Head of caudate nucleus (tissue), 42 donors: Measurements from ENCODE around the gene COL27A1.

Experiments
- DNase-seq, 42 donors: peaks; one replicate each; pipeline versions ENCODE4 v3.0.0 to v3.0.0-alpha.2; 2020 to 2021; ENCODE audit warnings: mixed read lengths in 7 of 42
- intact Hi-C: fragments of 100-400 bp; cut with DNase I; formaldehyde crosslinking; loops from one replicate; pipeline ENCODE4 v1.15.0; 2022

Gene COL27A1

DNA sequence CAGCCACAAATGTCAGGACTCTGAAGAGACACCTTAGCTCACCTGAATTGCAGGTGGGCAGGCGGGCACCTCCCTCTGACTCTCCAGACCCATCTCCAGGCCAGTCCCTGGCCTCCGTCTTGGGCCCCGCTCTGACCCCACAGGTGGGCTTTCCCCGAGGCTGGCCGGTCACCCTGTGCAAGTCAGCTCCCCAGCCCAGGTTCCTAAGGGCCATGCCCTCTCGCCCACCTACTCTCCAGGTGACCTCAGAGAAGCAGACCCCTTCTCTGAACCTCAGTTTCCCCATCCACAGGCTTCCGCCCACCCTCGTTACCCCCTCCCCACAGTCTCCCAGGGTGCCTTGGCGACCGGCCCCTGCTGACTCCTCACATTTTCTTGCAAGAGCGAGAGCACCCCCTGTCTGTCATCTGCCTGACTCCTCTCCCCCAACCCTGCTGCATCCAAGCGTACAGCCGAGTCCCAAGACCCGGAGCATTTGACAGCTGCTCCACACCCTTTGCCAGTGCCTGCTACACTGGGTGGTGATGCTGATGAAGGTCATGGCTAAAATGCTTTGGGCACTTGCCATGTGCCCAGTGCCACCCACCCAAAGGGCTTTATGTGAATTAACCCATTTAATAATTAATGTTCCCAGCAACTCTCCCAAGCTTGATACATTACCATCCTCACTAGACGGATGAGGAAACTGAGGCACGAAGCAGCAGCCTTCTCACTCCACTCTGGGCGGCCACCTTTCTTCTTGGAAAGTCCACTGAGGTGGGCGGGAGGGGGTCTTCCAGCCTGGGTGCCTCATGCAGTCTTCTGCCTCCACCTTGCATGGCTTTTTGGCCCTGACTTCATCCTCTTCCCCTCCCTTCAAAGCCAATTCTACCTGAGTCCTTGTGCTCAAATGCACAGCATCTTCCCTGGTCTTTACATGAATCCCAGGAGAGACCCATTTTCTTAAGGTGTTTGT lies 116.5 kb downstream of the COL27A1 start:
- intact Hi-C loops: loop anchor here (2.0 kb wide), 1 partner anchor 115 kb away; no protein-coding TSS in a partner anchor
- peak in 38 of 42 donors; percentile 24 to 84 (median 55) for DNase-seq

DNA sequence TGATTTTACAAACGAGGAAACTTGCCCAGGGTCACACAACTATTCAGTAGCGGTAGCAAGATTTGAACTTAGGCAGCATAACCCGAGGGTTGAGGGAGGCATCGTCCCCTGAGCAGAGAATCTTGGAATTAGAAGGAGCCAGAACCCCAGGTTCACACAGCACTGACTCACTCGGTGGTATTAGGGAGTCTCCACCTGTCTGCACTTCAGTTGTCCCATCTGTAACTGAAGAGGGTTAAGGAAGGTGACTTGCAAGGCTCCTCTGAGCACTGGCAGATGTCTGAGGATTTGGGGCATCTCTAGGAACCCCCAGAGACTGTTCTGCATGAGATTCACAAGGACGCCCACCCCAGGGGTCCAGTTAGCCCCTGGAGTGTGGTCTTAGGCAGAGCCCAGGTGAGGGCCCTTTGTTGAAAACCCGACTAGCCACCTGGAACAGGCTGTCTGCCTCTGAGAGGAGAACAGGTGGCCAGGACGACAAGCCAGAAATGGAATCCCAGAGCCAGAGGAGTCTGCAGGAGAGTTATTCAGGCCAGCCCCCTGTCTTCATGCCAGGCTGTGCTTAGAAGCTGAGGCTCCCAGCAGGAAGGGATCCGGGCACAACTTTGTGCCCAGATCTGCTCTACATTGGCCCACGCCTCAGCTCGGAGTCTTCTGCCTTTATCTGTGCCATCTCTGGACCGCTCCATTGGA lies 117.5 kb downstream of the COL27A1 start:
- peak in 1 of 42 donors; percentile 3 for DNase-seq
- intact Hi-C loops: loop anchor here (2.0 kb wide), 1 partner anchor 116 kb away; no protein-coding TSS in a partner anchor

DNA sequence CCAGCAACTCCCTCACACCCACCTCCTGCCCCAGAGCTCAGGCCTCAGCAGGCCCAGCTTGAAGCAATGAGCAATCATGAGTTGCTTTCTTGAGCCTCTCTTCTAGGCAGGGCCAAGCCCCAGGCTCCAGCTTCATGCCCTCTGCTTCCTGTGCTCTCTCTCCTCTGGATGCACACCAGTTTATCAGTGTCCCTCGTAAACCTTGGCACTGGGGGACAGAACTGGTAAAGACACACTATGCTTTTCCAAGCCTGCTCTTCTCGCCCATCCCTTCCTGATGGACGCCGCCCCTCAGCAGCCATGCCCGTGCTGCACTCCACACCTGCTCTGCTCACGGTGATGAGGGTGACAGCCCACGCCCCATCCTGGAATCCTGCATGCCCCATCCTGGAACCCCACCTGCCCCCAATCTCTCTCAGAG lies 118.1 kb downstream of the COL27A1 start:
- DNase-seq: peak in 2 of 42 donors; percentile 2 to 3
- intact Hi-C loops: loop anchor here (2.0 kb wide), 1 partner anchor 117 kb away; no protein-coding TSS in a partner anchor

DNA sequence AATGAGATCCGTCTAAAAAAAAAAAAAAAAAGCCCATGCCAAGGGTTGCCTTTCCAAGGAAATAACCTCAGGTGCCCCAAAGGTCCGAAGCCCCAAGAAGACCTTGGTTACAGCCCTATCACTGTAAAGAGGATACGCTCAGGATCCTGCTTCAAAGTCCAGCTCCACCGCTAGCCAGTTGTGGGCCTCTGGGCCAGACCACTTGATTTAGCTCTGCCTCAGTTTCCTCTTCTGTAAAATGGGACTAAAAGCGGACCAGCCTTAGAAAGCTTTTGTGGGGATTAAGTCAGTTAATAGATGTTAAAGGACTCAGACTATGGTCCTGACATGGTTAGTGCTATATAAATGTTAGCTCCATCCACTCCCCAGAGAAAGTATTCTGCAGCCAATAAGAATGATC lies 118.9 kb downstream of the COL27A1 start:
- DNase-seq: no peak
- intact Hi-C loops: no loop called here

DNA sequence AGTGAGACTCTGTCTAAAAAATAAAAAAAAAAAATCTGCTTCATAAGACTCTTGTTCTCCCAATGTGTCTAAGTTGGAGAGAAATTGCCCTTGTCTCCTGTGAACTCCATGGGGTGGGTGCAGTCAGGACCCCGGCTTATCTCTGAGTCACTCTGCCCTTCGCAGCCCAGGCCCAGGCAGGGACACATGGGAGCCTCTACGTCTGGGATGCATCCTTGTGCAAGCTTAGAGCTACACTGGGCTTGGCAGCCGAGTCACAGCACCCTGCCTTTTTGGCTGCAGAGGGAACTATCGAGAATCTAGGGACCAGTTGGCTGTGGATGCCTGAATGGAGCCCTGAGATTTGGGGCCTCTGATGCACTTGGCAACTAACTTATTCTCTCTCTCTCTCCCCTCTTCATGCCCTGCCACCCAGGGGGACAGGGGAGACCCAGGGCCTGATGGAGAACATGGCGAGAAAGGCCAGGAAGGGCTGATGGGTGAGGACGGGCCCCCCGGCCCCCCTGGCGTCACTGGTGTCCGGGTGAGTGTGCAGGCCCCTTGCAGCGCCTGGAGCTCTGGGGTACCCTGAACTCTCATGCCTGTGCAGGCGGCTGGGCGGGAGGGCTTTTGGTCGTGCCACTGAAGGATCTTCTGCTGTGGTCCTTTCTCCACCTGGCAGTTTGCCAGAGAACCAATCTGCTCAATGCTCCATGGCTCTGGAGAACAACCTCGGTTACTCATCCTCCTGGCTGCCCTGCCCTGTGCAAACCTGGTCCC lies 120.1 kb downstream of the COL27A1 start:
- peak in 2 of 42 donors; percentile 3 to 5 for DNase-seq
- intact Hi-C loops: no loop called here

DNA sequence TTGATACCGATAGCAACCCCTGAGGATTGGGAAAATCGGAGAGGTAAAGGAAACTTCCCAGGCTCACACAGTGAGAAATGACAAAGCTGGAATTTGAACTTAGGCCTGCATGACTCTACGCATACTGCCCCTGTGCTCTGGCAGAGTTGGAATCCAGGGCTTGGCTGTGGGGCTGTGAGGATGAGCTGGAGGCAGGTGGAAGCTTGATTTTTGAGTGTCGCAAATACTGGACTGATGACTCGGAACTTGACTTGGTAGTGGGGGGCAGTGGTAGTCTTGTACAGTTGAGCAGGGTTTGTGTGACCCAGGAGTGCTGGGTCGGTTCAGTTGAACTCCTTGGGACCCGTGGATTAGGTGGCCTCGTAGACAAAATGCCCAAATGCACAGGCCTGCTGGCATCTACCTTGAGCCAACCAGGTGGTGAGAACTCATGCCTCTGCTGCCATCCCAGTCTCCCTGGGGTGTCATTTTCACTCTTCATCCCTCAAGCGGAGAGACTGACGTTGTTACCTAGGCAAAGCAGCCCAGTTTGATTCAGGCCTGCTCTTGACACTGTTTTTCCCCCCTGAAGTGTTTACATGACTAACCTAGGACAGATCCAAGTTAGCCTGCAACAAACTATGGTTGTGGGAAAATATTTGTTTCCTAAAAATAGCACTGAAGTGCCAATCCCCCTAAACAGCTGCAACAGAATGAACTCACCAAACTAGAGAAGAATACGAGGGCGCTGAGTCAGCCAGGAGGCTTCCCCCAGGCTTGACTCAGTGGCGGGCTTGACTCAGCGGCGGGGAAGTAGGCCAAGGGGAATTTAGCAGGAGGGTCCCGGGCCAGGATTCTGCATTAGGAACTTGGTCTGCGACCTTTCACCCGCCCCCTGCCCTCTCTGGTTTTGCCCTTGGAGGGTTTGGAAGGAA lies 121.8 kb downstream of the COL27A1 start:
- DNase-seq: peak in 2 of 42 donors; percentile 2

DNA sequence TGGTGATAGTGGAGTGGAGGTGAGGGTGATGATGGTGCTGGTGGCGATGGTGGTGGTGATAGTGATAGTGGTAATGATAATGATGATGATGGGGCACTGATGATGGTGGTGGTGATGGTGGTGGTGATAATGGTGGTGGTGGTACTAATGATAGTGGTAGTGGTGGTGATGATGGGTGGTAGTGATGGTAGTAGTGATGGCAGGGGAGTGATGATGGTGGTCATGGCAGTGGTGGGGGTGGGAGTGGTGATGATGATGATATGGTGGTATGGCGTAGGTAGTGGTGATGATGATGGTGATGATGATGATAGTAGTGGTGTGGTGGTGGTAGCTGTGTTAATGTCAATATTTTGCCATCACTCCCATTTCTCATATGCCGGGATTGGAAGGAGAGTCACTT lies 123.0 kb downstream of the COL27A1 start:
- no peak for DNase-seq
- intact Hi-C loops: no loop called here

More for the DNA sequence above, 121.8 kb downstream of the COL27A1 start:
- intact Hi-C loops: no loop called here

DNA sequence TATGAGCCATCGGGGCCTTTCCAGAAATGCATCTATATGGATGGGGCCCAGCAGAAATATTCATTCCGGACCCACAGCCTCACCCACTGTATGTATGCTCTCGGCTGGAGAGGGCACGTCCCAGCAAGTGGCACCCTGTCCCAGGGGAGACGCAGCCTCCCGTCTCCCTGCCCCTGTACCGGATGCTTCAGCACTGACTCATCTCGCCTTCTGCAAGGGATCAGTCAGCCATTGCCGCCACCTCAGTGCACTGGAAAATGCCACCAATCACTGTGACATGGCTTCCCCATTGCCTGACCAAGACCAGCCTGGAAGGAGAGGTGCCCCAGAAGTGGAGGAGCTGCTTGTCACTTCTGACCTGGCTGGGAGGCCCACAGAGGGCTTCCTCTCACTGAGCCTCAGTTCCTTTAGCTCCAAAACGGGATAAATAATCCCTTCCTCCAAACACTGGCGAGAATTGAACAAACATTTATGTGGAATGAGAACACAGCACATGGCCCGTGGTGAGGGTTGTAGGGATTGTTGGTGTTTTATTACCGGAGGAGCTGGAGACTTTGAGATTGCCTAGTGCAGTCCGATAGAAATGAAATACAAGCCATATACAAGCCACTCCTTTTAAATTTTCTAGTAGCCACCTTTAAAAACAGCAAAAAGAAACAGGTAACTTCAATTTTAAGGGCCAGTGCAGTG lies 123.7 kb downstream of the COL27A1 start:
- intact Hi-C loops: no loop called here
- peak in 2 of 42 donors; percentile 2 to 4 for DNase-seq

DNA sequence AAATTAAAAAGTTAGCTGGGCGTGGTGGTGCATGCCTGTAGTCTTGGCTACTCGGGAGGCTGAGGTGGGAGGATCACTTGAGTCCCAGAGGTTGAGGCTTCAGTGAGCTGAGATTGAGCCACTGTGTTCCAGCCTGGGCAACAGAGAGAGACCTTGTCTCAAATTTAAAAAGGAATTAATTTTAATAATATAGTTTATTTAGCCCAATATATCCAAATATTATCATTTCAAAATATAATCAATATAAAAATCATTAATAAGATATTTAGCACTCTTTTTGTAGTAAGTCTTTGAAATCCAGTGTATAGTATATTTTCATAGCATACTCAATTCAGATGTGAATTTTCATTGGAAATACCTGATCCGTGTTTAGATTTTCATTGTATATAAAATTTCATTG lies 124.4 kb downstream of the COL27A1 start:
- DNase-seq: peak in 1 of 42 donors; percentile 3

DNA sequence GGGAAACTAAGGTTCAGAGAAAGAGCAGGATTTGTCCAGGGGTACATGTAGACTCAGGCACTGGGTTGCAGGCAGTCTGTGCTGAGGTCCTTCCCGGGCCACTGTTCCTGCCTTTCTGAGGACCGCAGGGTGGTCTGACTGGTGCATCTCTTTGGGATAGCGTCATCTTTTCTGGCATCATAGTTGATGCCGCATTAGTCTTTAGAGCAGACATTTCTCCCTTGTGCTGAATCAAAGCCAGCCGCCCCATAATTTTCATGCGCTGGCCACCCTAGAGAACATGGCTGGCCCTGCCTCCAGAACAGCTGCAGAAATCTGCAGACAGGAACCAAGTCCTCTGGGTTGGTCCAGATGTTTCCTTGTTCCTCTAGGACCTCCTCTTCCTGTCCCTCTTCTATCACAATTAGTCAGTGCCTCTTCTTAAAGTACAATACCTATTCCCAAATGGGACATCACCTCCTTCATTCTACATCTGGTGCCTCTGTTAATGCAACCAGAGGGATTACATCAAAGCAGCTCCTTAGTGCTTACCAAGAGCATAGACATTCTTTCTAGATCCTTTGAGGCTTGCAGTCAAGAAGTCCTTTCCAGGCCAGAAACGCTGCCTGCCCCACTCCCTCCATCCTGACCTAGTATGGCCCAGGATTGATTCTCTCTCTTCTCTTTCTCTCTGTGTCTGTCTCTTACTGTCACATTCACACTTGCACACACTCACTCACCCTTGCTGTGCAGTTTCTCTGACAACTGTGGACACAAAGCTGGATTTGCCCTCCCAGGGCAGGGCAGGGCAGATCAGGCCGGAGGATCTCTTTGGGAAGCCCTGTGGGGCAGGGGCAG lies 125.5 kb downstream of the COL27A1 start:
- intact Hi-C loops: no loop called here
- DNase-seq: peak in 1 of 42 donors; percentile 3

More for the DNA sequence above, 124.4 kb downstream of the COL27A1 start:
- intact Hi-C loops: no loop called here

DNA sequence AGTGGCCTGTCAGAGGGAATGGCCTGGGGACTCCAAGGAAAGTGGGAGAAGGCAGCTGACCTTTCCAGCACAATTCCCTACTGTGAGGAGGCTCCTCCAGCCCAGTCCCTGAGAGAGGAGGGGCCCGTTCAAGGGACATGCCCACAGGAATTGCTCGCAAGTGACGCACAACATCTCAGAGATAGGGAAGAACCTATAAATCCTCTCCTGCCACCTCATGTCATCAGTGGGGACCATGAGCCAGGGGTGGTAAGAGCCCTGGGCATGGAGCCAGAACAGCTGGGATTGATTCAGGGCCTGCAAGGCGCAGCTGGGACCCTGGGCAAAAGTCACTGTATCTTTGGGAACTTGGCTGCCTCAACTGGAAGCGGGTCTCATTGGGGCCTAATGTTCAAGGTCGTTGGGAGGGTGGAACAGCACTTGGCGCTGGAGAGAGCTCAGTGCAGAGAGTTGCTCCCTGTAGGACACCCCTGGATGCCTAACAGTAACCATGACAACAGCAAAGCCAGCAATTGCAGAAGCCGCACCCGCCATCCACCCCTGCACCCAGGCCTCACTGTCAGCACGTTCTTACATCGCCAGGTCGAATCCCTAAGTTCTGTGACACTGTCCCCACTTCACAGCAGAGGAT lies 126.3 kb downstream of the COL27A1 start:
- peak in 5 of 42 donors; percentile 2 to 40 (median 6) for DNase-seq
- intact Hi-C loops: no loop called here

DNA sequence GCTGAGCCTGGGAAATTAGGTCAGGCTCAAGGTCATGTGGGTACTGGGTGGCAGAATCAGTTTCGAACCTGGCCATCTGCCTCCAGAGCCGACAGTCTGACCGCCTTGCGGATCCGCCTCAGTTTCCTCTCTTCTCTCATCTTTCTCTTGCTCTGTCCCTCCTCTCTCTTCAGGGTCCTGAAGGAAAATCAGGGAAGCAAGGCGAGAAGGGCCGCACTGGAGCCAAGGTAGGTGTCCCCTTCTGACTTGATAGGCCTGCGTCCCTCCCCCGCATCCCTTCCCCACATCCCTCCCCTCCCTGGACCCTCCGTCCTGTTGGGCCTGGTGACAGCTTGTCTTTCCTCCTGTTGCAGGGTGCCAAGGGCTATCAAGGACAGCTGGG lies 126.8 kb downstream of the COL27A1 start:
- DNase-seq: peak in 1 of 42 donors; percentile 4
- intact Hi-C loops: no loop called here

DNA sequence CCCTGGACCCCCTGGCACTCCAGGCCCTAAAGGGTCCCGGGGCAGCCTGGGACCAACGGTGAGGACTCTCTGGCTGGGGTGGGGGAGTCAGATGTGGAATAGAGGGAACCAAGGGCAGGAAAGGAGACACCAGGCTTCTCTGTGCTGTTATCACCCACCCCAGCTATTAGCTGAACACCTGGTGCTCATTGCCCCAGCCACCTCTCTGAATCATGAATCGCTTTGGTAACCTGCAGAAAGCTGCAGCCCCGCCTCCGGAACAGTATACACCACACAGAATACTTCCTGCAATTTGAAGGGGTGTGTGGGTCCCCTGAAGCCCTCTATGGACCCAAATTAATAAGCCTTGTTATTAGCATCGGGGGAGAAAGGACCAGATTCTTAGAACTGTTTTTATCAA lies 127.2 kb downstream of the COL27A1 start:
- intact Hi-C loops: no loop called here
- DNase-seq: peak in 4 of 42 donors; percentile 2 to 34 (median 4)

DNA sequence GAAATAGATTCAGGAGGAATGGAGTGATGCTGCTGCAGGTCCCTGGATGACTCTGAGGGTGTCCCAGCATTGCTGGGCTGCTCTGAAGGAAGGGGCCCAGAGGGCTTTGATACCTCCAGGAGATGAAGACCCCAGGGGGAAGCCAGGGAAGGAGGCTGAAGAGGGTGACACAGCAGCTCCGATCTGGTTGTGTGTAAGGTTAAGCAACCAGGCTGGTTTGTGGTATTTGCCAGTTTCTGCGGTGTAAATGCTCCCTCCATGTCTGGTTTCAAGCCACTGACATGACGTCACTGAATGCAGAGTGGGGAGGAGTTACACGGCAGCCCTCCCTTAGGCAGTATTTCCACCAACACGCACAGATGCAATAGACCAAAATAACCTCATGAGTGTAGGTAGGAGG lies 127.6 kb downstream of the COL27A1 start:
- DNase-seq: peak in 8 of 42 donors; percentile 3 to 56 (median 18)
- intact Hi-C loops: no loop called here

DNA sequence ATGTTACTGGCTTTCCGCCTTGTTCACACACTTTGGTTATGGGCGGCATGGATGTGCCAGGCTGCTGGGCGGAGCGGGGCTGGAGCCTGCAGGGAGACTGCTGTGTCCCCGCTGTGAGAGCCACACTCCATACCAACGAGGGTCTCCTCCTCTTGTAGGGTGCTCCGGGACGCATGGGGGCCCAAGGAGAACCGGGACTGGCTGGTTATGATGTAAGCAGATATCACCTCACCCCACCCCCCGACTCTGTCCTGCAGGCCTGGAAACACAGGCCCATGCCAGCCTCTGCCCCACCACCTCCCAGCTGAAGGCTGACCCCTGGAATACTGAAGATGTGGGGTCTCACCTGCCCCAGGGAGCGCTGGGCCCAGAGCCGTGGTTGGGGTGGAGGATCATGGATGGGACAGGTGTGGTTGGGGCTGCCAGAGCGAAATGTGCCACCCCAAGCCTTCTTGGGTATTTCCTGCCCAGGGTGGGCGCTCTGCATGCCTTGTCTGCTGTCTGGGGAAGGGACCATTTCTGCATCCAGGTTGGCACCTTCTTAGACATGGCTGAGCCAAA lies 128.3 kb downstream of the COL27A1 start:
- peak in 3 of 42 donors; percentile 3 to 4 (median 3) for DNase-seq
- intact Hi-C loops: no loop called here
